H1 (cell line): ENCODE results near the gene GBGT1.

Experiments used
- CTCF ChIP-seq, 3 experiments: IDR thresholded peaks; 1 replicate in 2 of 3; 2 replicates in 1 of 3; pipeline versions ENCODE4 v1.5.1 to v1.6.1; 2011; ENCODE audit warnings: low read length in 3 of 3, mild to moderate bottlenecking in 3 of 3, inconsistent platforms in 2 of 3, low read depth in 1 of 3, moderate library complexity in 1 of 3; ENCODE audit not compliant: insufficient read depth in 1 of 3; ENCODE audit errors: control extremely low read depth in 1 of 3
- JUND ChIP-seq: IDR thresholded peaks from 2 replicates; pipeline ENCODE4 v1.6.1; 2011; ENCODE audit warnings: mild to moderate bottlenecking, improper control_type of control experiment, low read length
- KDM1A ChIP-seq: fragments of 200-600, 300-600 bp; sonication (generic); IDR thresholded peaks from 2 replicates; pipeline ENCODE4 v1.7.1; 2016; ENCODE audit warnings: mild to moderate bottlenecking, low read length, borderline replicate concordance
- POLR2A ChIP-seq, 2 experiments: IDR thresholded peaks; 1 replicate in 1 of 2; 2 replicates in 1 of 2; pipeline ENCODE4 v1.6.1; 2011; ENCODE audit warnings: low read depth in 2 of 2, low read length in 2 of 2, mild to moderate bottlenecking in 2 of 2; ENCODE audit errors: control extremely low read depth in 1 of 2
- RNF2 ChIP-seq: fragments of 200-900, 300-1000 bp; sonication (generic); IDR thresholded peaks from 2 replicates; pipeline ENCODE4 v1.7.1; 2016; ENCODE audit warnings: borderline replicate concordance, low read depth, mild to moderate bottlenecking, antibody characterized with exemption, low read length; ENCODE audit not compliant: poor library complexity, severe bottlenecking; ENCODE audit errors: missing control alignments
- SIN3A ChIP-seq, 2 experiments: IDR thresholded peaks in 1 of 2; conservative IDR thresholded peaks in 1 of 2; 2 replicates each; pipeline ENCODE4 v1.6.1; 2011 to 2012; ENCODE audit warnings: low read length in 2 of 2, improper control_type of control experiment in 1 of 2, low read depth in 1 of 2, mild to moderate bottlenecking in 1 of 2
- SIRT6 ChIP-seq: IDR thresholded peaks from one replicate; pipeline ENCODE4 v1.7.1; 2012; ENCODE audit warnings: low read length, inconsistent platforms
- SP1 ChIP-seq: IDR thresholded peaks from 2 replicates; pipeline ENCODE4 v1.6.1; 2011; ENCODE audit warnings: low read depth, low read length
- TBP ChIP-seq: IDR thresholded peaks from 2 replicates; pipeline ENCODE4 v1.6.1; 2011; ENCODE audit warnings: low read depth, low read length, improper control_type of control experiment

- no peak for TF ChIP-seq JUND
- no peak for TF ChIP-seq SP1
- TF ChIP-seq CTCF (IDR thresholded peaks at IDR 0.05; ENCODE audit: control extremely low read depth in 1 of 3, insufficient read depth in 1 of 3, low read depth in 1 of 3, low read length in 3 of 3), result no peak
- no peak for TF ChIP-seq KDM1A
- no peak for TF ChIP-seq RNF2
- TF ChIP-seq POLR2A (IDR thresholded peaks at IDR 0.05; ENCODE audit: control extremely low read depth in 1 of 2, low read depth in 2 of 2, low read length in 2 of 2), result no peak
- TF ChIP-seq SIRT6, result no peak
- TF ChIP-seq SIN3A (conservative IDR thresholded peaks at IDR 0.05 in 1 of 2, IDR thresholded peaks at IDR 0.05 in 1 of 2; ENCODE audit: low read depth in 1 of 2, low read length in 2 of 2), result no peak
- no peak for TF ChIP-seq TBP
Measured at GRCh38 chr9:133128152-133128551, 35.6 kb downstream of the GBGT1 start.
